ENCODE measurements around the gene ACSF2.

Gene ACSF2

GRCh38 chr17:50484386-50485155 is 58.6 kb downstream of the ACSF2 start:
- no peak for ATAC-seq
- TF ChIP-seq TOX (CRISPR knock-in tag; IDR thresholded peaks at IDR 0.05; ENCODE audit: borderline replicate concordance) (no peak), POU6F1 (CRISPR knock-in tag; IDR thresholded peaks at IDR 0.05; ENCODE audit: borderline replicate concordance, low read depth) (no peak), GLIS3 (CRISPR knock-in tag; IDR thresholded peaks at IDR 0.05) (no peak), CREB5 (CRISPR knock-in tag; IDR thresholded peaks at IDR 0.05; ENCODE audit: low read depth) (no peak), ZNF70 (CRISPR knock-in tag; IDR thresholded peaks at IDR 0.05) (no peak), SNAI2 (CRISPR knock-in tag; IDR thresholded peaks at IDR 0.05) (no peak), ESRRG (CRISPR knock-in tag; IDR thresholded peaks at IDR 0.05) (no peak), RARB (CRISPR knock-in tag; IDR thresholded peaks at IDR 0.05) (no peak), ZNF565 (CRISPR knock-in tag; conservative IDR thresholded peaks at IDR 0.05; ENCODE audit: low read depth) (no peak), PPARA (CRISPR knock-in tag; IDR thresholded peaks at IDR 0.05; ENCODE audit: borderline replicate concordance) (no peak), OSR1 (CRISPR knock-in tag; IDR thresholded peaks at IDR 0.05) (no peak), ISL1 (CRISPR knock-in tag; IDR thresholded peaks at IDR 0.05) (no peak), ZC3H10 (CRISPR knock-in tag; IDR thresholded peaks at IDR 0.05) (no peak), CSDC2 (CRISPR knock-in tag; IDR thresholded peaks at IDR 0.05) (no peak), ARNTL (CRISPR knock-in tag; IDR thresholded peaks at IDR 0.05; ENCODE audit: borderline replicate concordance, low read depth) (no peak)

GRCh38 chr17:50487213-50488096 is 61.4 kb downstream of the ACSF2 start:
- ATAC-seq: peak; percentile 64
- TF ChIP-seq GLIS3 (CRISPR knock-in tag; IDR thresholded peaks at IDR 0.05): no peak
- TF ChIP-seq ARNTL (CRISPR knock-in tag; IDR thresholded peaks at IDR 0.05; ENCODE audit: borderline replicate concordance, low read depth): no peak
- no peak for TF ChIP-seq ZC3H10 (CRISPR knock-in tag; IDR thresholded peaks at IDR 0.05)
- TF ChIP-seq TSHZ2 (CRISPR knock-in tag; IDR thresholded peaks at IDR 0.05): no peak
- TF ChIP-seq CREB5 (CRISPR knock-in tag; IDR thresholded peaks at IDR 0.05; ENCODE audit: low read depth): no peak
- no peak for TF ChIP-seq ZFP3 (CRISPR knock-in tag; IDR thresholded peaks at IDR 0.05)
- no peak for TF ChIP-seq CSDC2 (CRISPR knock-in tag; IDR thresholded peaks at IDR 0.05)
- no peak for TF ChIP-seq ESRRG (CRISPR knock-in tag; IDR thresholded peaks at IDR 0.05)
- no peak for TF ChIP-seq TOX (CRISPR knock-in tag; IDR thresholded peaks at IDR 0.05; ENCODE audit: borderline replicate concordance)
- no peak for TF ChIP-seq ZNF70 (CRISPR knock-in tag; IDR thresholded peaks at IDR 0.05)
- TF ChIP-seq ZFP30 (CRISPR knock-in tag; IDR thresholded peaks at IDR 0.05): no peak
- TF ChIP-seq ISL1 (CRISPR knock-in tag; IDR thresholded peaks at IDR 0.05): no peak
- TF ChIP-seq ZNF565 (CRISPR knock-in tag; conservative IDR thresholded peaks at IDR 0.05; ENCODE audit: low read depth): no peak
- no peak for TF ChIP-seq PPARA (CRISPR knock-in tag; IDR thresholded peaks at IDR 0.05; ENCODE audit: borderline replicate concordance)
- no peak for TF ChIP-seq OSR1 (CRISPR knock-in tag; IDR thresholded peaks at IDR 0.05)
- no peak for TF ChIP-seq PATZ1 (CRISPR knock-in tag; IDR thresholded peaks at IDR 0.05; ENCODE audit: borderline replicate concordance)

Measured in SK-N-SH treated with all-trans-retinoic acid at 6 μM for 48 hours (cell line).